GM12864 (cell line): ENCODE data around the gene CALR.

ENCODE experiments used
- DNase-seq: peaks from one replicate; pipeline ENCODE4 v3.0.0-alpha.2; 2011; ENCODE audit warnings: low read depth
- H3K4me3 ChIP-seq: 2 replicates; pipeline ENCODE4 v1.5.1; 2011; ENCODE audit warnings: mild to moderate bottlenecking, low read depth, low read length, control low read depth
- TF ChIP-seq, protein P1 (sequence below): IDR thresholded peaks from 2 replicates; pipeline ENCODE4 v1.5.1; 2011; ENCODE audit warnings: low read depth, mild to moderate bottlenecking, moderate library complexity, low read length, control low read depth, inconsistent platforms; ENCODE audit errors: missing control alignments

The CALR gene

DNA sequence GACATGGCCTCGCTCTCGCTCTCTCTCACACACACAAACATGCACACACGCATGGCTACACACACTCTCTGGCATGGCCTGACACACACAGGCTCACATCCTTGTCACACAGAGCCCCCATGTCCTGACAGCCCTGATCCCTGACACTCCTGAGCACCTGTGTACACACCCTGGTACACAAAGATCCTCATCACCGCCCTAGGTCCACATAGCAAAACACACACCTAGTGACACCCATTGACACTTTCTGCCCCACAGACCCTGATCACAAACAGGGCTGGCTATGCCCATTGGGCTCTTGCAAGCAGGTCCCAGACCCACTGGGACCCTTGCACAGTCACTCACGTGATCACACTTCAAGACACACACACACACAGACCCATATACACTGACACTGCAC lies 52.9 kb downstream of the CALR start:
- TF ChIP-seq, protein P1, sequence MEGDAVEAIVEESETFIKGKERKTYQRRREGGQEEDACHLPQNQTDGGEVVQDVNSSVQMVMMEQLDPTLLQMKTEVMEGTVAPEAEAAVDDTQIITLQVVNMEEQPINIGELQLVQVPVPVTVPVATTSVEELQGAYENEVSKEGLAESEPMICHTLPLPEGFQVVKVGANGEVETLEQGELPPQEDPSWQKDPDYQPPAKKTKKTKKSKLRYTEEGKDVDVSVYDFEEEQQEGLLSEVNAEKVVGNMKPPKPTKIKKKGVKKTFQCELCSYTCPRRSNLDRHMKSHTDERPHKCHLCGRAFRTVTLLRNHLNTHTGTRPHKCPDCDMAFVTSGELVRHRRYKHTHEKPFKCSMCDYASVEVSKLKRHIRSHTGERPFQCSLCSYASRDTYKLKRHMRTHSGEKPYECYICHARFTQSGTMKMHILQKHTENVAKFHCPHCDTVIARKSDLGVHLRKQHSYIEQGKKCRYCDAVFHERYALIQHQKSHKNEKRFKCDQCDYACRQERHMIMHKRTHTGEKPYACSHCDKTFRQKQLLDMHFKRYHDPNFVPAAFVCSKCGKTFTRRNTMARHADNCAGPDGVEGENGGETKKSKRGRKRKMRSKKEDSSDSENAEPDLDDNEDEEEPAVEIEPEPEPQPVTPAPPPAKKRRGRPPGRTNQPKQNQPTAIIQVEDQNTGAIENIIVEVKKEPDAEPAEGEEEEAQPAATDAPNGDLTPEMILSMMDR = no peak
- DNase-seq = no peak
- H3K4me3 ChIP-seq = no peak overlapping the region

DNA sequence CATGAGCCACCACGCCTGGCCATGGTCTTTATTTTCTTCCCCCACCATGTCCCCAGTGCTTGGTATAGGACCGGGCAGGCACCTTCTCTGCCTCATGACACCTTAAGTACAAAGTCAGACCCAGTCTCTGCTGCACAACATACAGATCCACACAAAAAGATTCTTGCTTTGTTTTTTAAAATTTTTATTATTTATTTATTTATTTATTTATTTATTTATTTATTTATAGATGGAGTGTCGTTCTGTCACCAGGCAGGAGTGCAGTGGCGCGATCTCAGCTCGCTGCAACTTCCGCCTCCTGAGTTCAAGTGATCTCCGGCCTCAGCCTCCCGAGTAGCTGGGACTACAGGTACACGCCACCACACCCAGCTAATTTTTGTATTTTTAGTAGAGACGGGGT lies 54.3 kb downstream of the CALR start:
- no peak overlapping the region for H3K4me3 ChIP-seq
- TF ChIP-seq, protein P1 = no peak
- DNase-seq = no peak

DNA sequence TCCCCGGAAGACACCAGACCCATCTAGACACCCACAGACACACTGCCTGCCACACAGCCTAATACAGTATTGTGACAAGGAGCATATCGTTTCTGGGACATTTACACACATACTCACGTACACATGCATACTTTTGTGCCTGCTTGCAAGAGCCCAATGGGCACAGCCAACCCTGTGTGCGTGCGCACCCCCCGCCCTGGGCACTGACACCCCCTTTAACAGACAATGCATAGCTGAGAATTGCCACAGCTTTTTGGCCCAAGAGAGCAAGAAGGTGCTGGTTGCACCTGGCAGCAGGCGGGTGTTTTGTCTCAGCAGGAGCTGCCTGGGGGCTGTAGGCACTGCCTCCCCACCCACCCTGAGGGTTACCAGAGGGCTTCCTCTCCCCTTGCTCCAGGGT lies 55.2 kb downstream of the CALR start:
- TF ChIP-seq, protein P1 = no peak
- H3K4me3 ChIP-seq = no peak overlapping the region
- DNase-seq = no peak
